GM12878 (cell line): ENCODE measurements around the gene TMEM132D. TPM values are rescaled to one million over a fixed set of nuclear protein-coding genes. Genes with fewer than 3 reads are reported as not detected.

Experiments
- ATAC-seq: fragments of 200-7000 bp; cut with Tn5 transposase; 3 replicates; pipeline ENCODE4 v1.9.1; 2020; ENCODE audit warnings: mild to moderate bottlenecking, moderate library complexity
- BruUV-seq: library from RNA; stranded (reverse); fragments of 400-500 nt; replicated peaks from 2 replicates; lab custom pipeline; 2021; lab: Mats Ljungman, UMichigan
- CTCF ChIA-PET: fragments of 300-600 bp; sonication (Branson Sonifier 250); formaldehyde crosslinking; extraction: SDS; loops from one replicate; lab custom pipeline; 2021; ENCODE audit warnings: inconsistent platforms; lab: Yijun Ruan, JAX
- POLR2A ChIA-PET: fragments of 350-600 bp; formaldehyde crosslinking; extraction: SDS; loops from one replicate; lab custom pipeline; 2021; ENCODE audit warnings: inconsistent platforms; lab: Charles Lee
- RAD21 ChIA-PET: fragments of 300-600 bp; sonication (Branson Sonifier 250); formaldehyde crosslinking; loops from one replicate; lab custom pipeline; 2023; ENCODE audit warnings: antibody characterized with exemption; ENCODE audit not compliant: unreplicated experiment; lab: Charles Lee
- SMC1A ChIA-PET: fragments of 300-600 bp; sonication (Branson Sonifier 250); formaldehyde crosslinking; loops from one replicate; lab custom pipeline; 2023; ENCODE audit not compliant: unreplicated experiment, uncharacterized antibody; lab: Charles Lee
- DNase-seq: peaks from one replicate; pipeline ENCODE4 v3.0.0-alpha.2; 2011; ENCODE audit warnings: low read depth, low spot score
- FAIRE-seq: peaks from 3 replicates; lab custom pipeline; 2011; peaks lifted over from hg19 to GRCh38; lab: Jason Lieb, UNC
- H2AFZ ChIP-seq: 2 replicates; pipeline ENCODE4 v1.6.0; 2011; ENCODE audit warnings: low read depth, low read length, control low read depth; ENCODE audit not compliant: control insufficient read depth
- H3K27ac ChIP-seq: 2 replicates; pipeline ENCODE4 v1.5.1; 2011; ENCODE audit warnings: control low read depth; ENCODE audit not compliant: control insufficient read depth, insufficient read depth
- H3K27me3 ChIP-seq, 2 experiments: replicated peaks in 1 of 2; 2 replicates each; pipeline versions ENCODE4 v1.6.0 to v1.6.1; 2011; ENCODE audit warnings: low read length in 1 of 2; ENCODE audit not compliant: control insufficient read depth in 2 of 2, insufficient read depth in 2 of 2
- H3K36me3 ChIP-seq, 2 experiments: 2 replicates each; pipeline ENCODE4 v1.5.1; 2011; ENCODE audit warnings: low read length in 1 of 2; ENCODE audit not compliant: control insufficient read depth in 2 of 2, insufficient read depth in 2 of 2
- H3K4me1 ChIP-seq: 2 replicates; pipeline ENCODE4 v1.6.1; 2011; ENCODE audit warnings: mild to moderate bottlenecking, low read length, moderate library complexity, mixed read lengths; ENCODE audit not compliant: control insufficient read depth, insufficient read depth
- H3K4me2 ChIP-seq: 2 replicates; pipeline ENCODE4 v1.6.0; 2011; ENCODE audit warnings: control low read depth; ENCODE audit not compliant: control insufficient read depth, insufficient read depth
- H3K4me3 ChIP-seq: fragments of 200-600 bp; sonication (generic); 2 replicates; pipeline ENCODE4 v1.5.1; 2016
- H3K79me2 ChIP-seq: 2 replicates; pipeline ENCODE4 v1.6.0; 2011; ENCODE audit warnings: low read length; ENCODE audit not compliant: control insufficient read depth, insufficient read depth
- H3K9ac ChIP-seq: 2 replicates; pipeline ENCODE4 v1.8.0; 2011; ENCODE audit warnings: low read length, control low read depth, mixed read lengths; ENCODE audit not compliant: control insufficient read depth, insufficient read depth
- H3K9me3 ChIP-seq: replicated peaks from 3 replicates; pipeline ENCODE4 v1.5.1; 2011; ENCODE audit warnings: mild to moderate bottlenecking, low read length; ENCODE audit not compliant: control insufficient read depth, insufficient read depth
- H4K20me1 ChIP-seq: 2 replicates; pipeline ENCODE4 v1.6.0; 2011; ENCODE audit not compliant: control insufficient read depth, insufficient read depth
- NFYB ChIP-seq: IDR thresholded peaks from 2 replicates; pipeline ENCODE4 v1.6.1; 2011; ENCODE audit warnings: low read depth, mild to moderate bottlenecking, low read length, improper control_type of control experiment, moderate library complexity; ENCODE audit not compliant: insufficient read depth
- NR2C1 ChIP-seq: fragments of 450-650 bp; IDR thresholded peaks from 2 replicates; pipeline ENCODE4 v1.6.1; 2017; ENCODE audit warnings: antibody characterized with exemption, mild to moderate bottlenecking, moderate library complexity
- RBBP5 ChIP-seq: fragments of 200-600 bp; sonication (generic); conservative IDR thresholded peaks from 2 replicates; pipeline ENCODE4 v1.6.1; 2016
- SMAD1 ChIP-seq: fragments of 450-650 bp; IDR thresholded peaks from 2 replicates; pipeline ENCODE4 v1.6.1; 2018; ENCODE audit warnings: mild to moderate bottlenecking, low read depth; ENCODE audit not compliant: partially characterized antibody
- ZNF217 ChIP-seq: fragments of 450-650 bp; IDR thresholded peaks from 2 replicates; pipeline ENCODE4 v1.6.1; 2017; ENCODE audit warnings: antibody characterized with exemption, mild to moderate bottlenecking
- WGBS: methylation state at CpG from one replicate; pipeline ENCODE4 v1.1.6; 2016; ENCODE audit warnings: low lambda C conversion rate; ENCODE audit not compliant: insufficient replicate concordance, insufficient coverage; ENCODE audit errors: missing lambda C conversion rate; 5-methylcytosine and 5-hydroxymethylcytosine counted together
- in situ Hi-C: fragments of 300-500 bp; cut with MboI; formaldehyde crosslinking; loops from 9 replicates; pipeline ENCODE4 v1.14.3; 2018; ENCODE audit warnings: mixed read lengths
- intact Hi-C: fragments of 100-400 bp; cut with micrococcal nuclease; formaldehyde crosslinking; loops from one replicate; pipeline ENCODE4 v1.14.2; 2022; ENCODE audit not compliant: unreplicated experiment
- polyA plus RNA-seq, 11 experiments: library from polyadenylated mRNA; depleted of rRNA in 4 of 11; unstranded in 6 of 11; stranded (reverse) in 5 of 11; fragments of >200 nt; fragmentation: Nextera tagmentation in 4 of 11; fragmentation: Illumina TruSeq in 1 of 11; extraction: Ambion mirVana in 4 of 11; extraction: Trizol in 1 of 11; gene quantifications; 1 replicate in 1 of 11; 2 replicates in 10 of 11; pipeline versions ENCODE4 v1.2.1 to v1.2.3, GENCODE V29; 2011 to 2016; ENCODE audit warnings: inconsistent platforms in 2 of 11, missing spikeins in 2 of 11, low read depth in 1 of 11
- total RNA-seq, 4 experiments: library from RNA; depleted of rRNA in 3 of 4; stranded (reverse); fragments of >200 nt in 3 of 4; fragmentation: Illumina TruSeq in 1 of 4; extraction: Trizol in 1 of 4; gene quantifications; 2 replicates each; pipeline versions ENCODE4 v1.2.1 to v1.2.3, GENCODE V29; 2013 to 2021
- TF ChIP-seq, protein P1 (sequence below): fragments of 450-650 bp; IDR thresholded peaks from 2 replicates; pipeline ENCODE4 v1.6.1; 2014; ENCODE audit warnings: mild to moderate bottlenecking
- TF ChIP-seq, protein P2 (sequence below): IDR thresholded peaks from 2 replicates; pipeline ENCODE4 v1.6.1; 2011; ENCODE audit warnings: low read depth, mild to moderate bottlenecking, low read length, moderate library complexity, borderline replicate concordance; ENCODE audit errors: extremely low read depth
- TF ChIP-seq, protein P3 (sequence below): IDR thresholded peaks from 2 replicates; pipeline ENCODE4 v1.6.1; 2012; ENCODE audit warnings: low read depth, low read length, improper control_type of control experiment

TMEM132D gene
- total and polyA plus RNA-seq, 10 of the 15 experiments (the other 5 are each of a cell fraction or from before 2014, with no cell fraction given) = under 0.01 to 0.12 (median 0.02) TPM; not detected in 3

DNA sequence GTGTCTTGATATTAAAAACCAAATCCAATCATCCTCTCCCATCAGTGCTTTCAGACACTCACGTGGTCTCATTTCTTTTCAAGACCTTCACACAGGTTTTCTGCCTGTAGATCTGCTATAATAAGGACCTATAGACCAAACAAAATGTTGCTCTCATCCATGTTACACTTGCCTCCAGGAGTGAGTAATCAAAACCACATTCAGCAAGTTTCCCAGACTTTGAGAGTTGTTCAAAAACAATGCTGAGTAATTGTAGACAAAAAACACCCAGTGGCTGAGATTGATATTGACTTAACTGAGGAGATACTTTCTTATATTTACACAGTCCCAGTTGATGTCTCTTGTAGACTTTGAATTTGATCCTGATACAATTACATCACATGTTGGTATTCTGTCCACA lies 383.1 kb downstream of the TMEM132D start:
- POLR2A ChIA-PET = no interaction called here
- BruUV-seq = no TSS peak

DNA sequence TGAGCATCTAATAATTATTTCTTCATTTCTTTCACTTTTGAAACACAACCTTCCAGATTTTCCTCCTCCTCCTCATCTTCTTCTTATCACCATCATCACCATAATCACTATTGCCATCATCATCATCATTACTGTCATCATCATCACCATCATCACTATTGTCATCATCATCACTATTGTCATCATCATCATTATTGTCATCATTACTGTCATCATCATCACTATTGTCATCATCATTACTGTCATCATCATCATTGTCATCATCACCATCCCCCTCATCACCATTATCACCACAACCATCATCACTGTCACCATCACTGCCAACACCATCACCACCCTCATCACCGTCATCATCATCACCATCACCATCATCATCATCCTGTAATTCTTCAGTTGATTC lies 400.0 kb downstream of the TMEM132D start:
- no peaks in the 10 kb centered on the region for H3K9me3 ChIP-seq
- no peak overlapping the region for H3K4me2 ChIP-seq
- no peak for ATAC-seq
- in situ Hi-C loops = no loop called here
- H3K27me3 ChIP-seq = no peaks in the 10 kb centered on the region
- 52% methylated on average over 1 of the region's 1 CpG for WGBS
- SMC1A ChIA-PET = no interaction called here
- CTCF ChIA-PET = no interaction called here
- POLR2A ChIA-PET = no interaction called here
- no TSS peak for BruUV-seq
- no peaks in the 10 kb centered on the region for H3K4me1 ChIP-seq
- RAD21 ChIA-PET = no interaction called here
- intact Hi-C loops = no loop called here
- no peak overlapping the region for H2AFZ ChIP-seq
- FAIRE-seq = no peak
- no peaks in the 10 kb centered on the region for H3K79me2 ChIP-seq
- no peak overlapping the region for H3K4me3 ChIP-seq
- H3K27ac ChIP-seq = no peak overlapping the region
- H4K20me1 ChIP-seq = no peaks in the 10 kb centered on the region
- no peak overlapping the region for H3K9ac ChIP-seq
- no peaks in the 10 kb centered on the region for H3K36me3 ChIP-seq
- TF ChIP-seq, protein P1, sequence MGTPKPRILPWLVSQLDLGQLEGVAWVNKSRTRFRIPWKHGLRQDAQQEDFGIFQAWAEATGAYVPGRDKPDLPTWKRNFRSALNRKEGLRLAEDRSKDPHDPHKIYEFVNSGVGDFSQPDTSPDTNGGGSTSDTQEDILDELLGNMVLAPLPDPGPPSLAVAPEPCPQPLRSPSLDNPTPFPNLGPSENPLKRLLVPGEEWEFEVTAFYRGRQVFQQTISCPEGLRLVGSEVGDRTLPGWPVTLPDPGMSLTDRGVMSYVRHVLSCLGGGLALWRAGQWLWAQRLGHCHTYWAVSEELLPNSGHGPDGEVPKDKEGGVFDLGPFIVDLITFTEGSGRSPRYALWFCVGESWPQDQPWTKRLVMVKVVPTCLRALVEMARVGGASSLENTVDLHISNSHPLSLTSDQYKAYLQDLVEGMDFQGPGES = no peak
- TF ChIP-seq SMAD1 (no peak), NR2C1 (no peak), NFYB (no peak)
- TF ChIP-seq, protein P2, sequence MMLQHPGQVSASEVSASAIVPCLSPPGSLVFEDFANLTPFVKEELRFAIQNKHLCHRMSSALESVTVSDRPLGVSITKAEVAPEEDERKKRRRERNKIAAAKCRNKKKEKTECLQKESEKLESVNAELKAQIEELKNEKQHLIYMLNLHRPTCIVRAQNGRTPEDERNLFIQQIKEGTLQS = no peak
- DNase-seq = no peak

More for the DNA sequence above, 383.1 kb downstream of the TMEM132D start:
- in situ Hi-C loops (no loop called here), intact Hi-C loops (no loop called here)
- Histone ChIP-seq H2AFZ (no peak overlapping the region), H4K20me1 (no peaks in the 10 kb centered on the region), H3K36me3 (no peaks in the 10 kb centered on the region), H3K79me2 (no peaks in the 10 kb centered on the region), H3K4me1 (no peaks in the 10 kb centered on the region), H3K9me3 (no peaks in the 10 kb centered on the region; the same call in 2 of the 3 replicates), H3K9ac (no peak overlapping the region), H3K4me2 (no peak overlapping the region), H3K27me3 (no peaks in the 10 kb centered on the region), H3K27ac (no peak overlapping the region), H3K4me3 (no peak overlapping the region)
- DNase-seq (no peak), FAIRE-seq (no peak), ATAC-seq (no peak)
- TF ChIP-seq, protein P3, sequence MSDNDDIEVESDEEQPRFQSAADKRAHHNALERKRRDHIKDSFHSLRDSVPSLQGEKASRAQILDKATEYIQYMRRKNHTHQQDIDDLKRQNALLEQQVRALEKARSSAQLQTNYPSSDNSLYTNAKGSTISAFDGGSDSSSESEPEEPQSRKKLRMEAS = no peak
- TF ChIP-seq NFYB = no peak
- TF ChIP-seq RBBP5 = no peak
- TF ChIP-seq ZNF217 = no peak
- WGBS = 0% methylated on average over 1 of the region's 1 CpG
- CTCF ChIA-PET = no interaction called here
- SMC1A ChIA-PET = no interaction called here
- RAD21 ChIA-PET = no interaction called here
